Neutrophil (primary cell): ENCODE results near the gene TRAF3.

ENCODE experiments used
- H3K27ac ChIP-seq: fragments of 200-600 bp; sonication (generic); 2 replicates; pipeline ENCODE4 v1.5.1; 2016; ENCODE audit warnings: mild to moderate bottlenecking, moderate library complexity
- H3K27me3 ChIP-seq: fragments of 200-600 bp; sonication (generic); 2 replicates; pipeline ENCODE4 v1.6.0; 2016; ENCODE audit warnings: mild to moderate bottlenecking
- H3K36me3 ChIP-seq: fragments of 200-600 bp; sonication (generic); 2 replicates; pipeline ENCODE4 v1.5.1; 2017
- H3K4me1 ChIP-seq, 2 experiments: fragments of 200-600 bp in 1 of 2; sonication (generic) in 1 of 2; 1 replicate in 1 of 2; 2 replicates in 1 of 2; pipeline versions ENCODE4 v1.5.1 to v1.6.1; 2013 to 2016; ENCODE audit warnings: low read depth in 1 of 2, low read length in 1 of 2, mild to moderate bottlenecking in 1 of 2, moderate library complexity in 1 of 2; ENCODE audit not compliant: control insufficient read depth in 1 of 2, insufficient read depth in 1 of 2
- H3K4me3 ChIP-seq, 2 experiments: fragments of 200-600 bp in 1 of 2; sonication (generic) in 1 of 2; 1 replicate in 1 of 2; 2 replicates in 1 of 2; pipeline ENCODE4 v1.5.1; 2013 to 2016; ENCODE audit warnings: low read depth in 1 of 2, low read length in 1 of 2, mild to moderate bottlenecking in 1 of 2, moderate library complexity in 1 of 2
- H3K9me3 ChIP-seq: fragments of 200-600 bp; sonication (generic); 2 replicates; pipeline ENCODE4 v1.5.1; 2016
- TF ChIP-seq, protein P1 (sequence below): fragments of 200-600 bp; sonication (generic); IDR thresholded peaks from 2 replicates; pipeline ENCODE4 v1.5.1; 2016; ENCODE audit warnings: antibody characterized with exemption

Gene TRAF3

DNA sequence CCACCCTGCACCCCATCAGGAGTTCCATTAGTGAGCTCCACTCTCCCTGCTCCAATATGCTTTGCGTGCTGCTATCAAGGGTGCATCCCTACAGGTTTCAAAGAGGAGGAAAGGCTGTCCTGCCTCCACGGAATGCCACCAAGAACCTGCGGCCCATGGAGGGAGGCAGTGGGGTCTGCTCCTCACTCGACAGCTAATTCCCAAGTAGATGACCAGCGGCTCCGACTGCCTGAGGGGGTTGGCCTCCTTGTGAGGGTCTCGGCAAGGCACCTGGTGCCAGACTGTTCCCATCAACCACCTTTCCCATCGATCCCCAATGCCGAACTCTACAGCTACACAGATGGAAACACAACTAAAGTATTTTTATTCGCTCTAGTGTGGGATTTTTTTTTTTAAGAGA, 181.2 kb downstream of the TRAF3 start:
- no peaks in the 10 kb centered on the region for H3K27me3 ChIP-seq
- no peak overlapping the region for H3K4me3 ChIP-seq
- no peak overlapping the region for H3K27ac ChIP-seq
- H3K36me3 ChIP-seq: no peaks in the 10 kb centered on the region
- TF ChIP-seq, protein P1, sequence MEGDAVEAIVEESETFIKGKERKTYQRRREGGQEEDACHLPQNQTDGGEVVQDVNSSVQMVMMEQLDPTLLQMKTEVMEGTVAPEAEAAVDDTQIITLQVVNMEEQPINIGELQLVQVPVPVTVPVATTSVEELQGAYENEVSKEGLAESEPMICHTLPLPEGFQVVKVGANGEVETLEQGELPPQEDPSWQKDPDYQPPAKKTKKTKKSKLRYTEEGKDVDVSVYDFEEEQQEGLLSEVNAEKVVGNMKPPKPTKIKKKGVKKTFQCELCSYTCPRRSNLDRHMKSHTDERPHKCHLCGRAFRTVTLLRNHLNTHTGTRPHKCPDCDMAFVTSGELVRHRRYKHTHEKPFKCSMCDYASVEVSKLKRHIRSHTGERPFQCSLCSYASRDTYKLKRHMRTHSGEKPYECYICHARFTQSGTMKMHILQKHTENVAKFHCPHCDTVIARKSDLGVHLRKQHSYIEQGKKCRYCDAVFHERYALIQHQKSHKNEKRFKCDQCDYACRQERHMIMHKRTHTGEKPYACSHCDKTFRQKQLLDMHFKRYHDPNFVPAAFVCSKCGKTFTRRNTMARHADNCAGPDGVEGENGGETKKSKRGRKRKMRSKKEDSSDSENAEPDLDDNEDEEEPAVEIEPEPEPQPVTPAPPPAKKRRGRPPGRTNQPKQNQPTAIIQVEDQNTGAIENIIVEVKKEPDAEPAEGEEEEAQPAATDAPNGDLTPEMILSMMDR: no peak
- no peaks in the 10 kb centered on the region for H3K9me3 ChIP-seq
- no peaks in the 10 kb centered on the region for H3K4me1 ChIP-seq
